WTC11 (cell line): Measurements from ENCODE around the gene UBXN6. TPM values are rescaled to one million over a fixed set of nuclear protein-coding genes. Genes with fewer than 3 reads are reported as not detected.
A peak's percentile ranks its signal among the peaks of the same experiment; 100 is the strongest.

Experiments
- ATAC-seq: fragments of 200-7000 bp; cut with Tn5 transposase; 2 replicates; pipeline ENCODE4 v1.10.0; 2021; ENCODE audit warnings: mild to moderate bottlenecking, moderate library complexity
- CTCF ChIA-PET: fragments of 300-600 bp; sonication (Branson Sonifier 250); formaldehyde crosslinking; loops from one replicate; lab custom pipeline; 2021; ENCODE audit warnings: antibody characterized with exemption; lab: Charles Lee
- POLR2A ChIA-PET: fragments of 350-600 bp; sonication (Branson Sonifier 250); formaldehyde crosslinking; loops from one replicate; lab custom pipeline; 2021; ENCODE audit warnings: antibody characterized with exemption; lab: Charles Lee
- DNase-seq: peaks from one replicate; pipeline ENCODE4 v3.0.0; 2021; ENCODE audit warnings: low spot score
- H3K27ac Mint-ChIP-seq: 2 replicates; pipeline ENCODE4 v1.8.0; 2021; ENCODE audit warnings: mixed read lengths
- H3K27me3 Mint-ChIP-seq: 2 replicates; pipeline ENCODE4 v1.8.0; 2021; ENCODE audit warnings: low read depth, mild to moderate bottlenecking, moderate library complexity, mixed read lengths
- H3K36me3 Mint-ChIP-seq: 2 replicates; pipeline ENCODE4 v1.8.0; 2021; ENCODE audit warnings: mixed read lengths
- H3K4me1 Mint-ChIP-seq: 2 replicates; pipeline ENCODE4 v1.8.0; 2022; ENCODE audit warnings: mixed read lengths
- H3K4me3 Mint-ChIP-seq: 2 replicates; pipeline ENCODE4 v1.8.0; 2021; ENCODE audit warnings: mild to moderate bottlenecking, moderate library complexity, mixed read lengths
- H3K9me3 Mint-ChIP-seq: 2 replicates; pipeline ENCODE4 v1.8.0; 2021; ENCODE audit warnings: mixed read lengths
- ATF6 ChIP-seq: sonication (generic); formaldehyde crosslinking; IDR thresholded peaks from 2 replicates; pipeline ENCODE4 v1.8.1; 2023; ENCODE audit warnings: mild to moderate bottlenecking, missing genetic modification reagents
- E2F4 ChIP-seq: sonication (generic); formaldehyde crosslinking; IDR thresholded peaks from 2 replicates; pipeline ENCODE4 v1.8.1; 2022; ENCODE audit warnings: low read depth, mild to moderate bottlenecking, moderate library complexity, missing genetic modification reagents, borderline replicate concordance
- ELF4 ChIP-seq: sonication (generic); formaldehyde crosslinking; IDR thresholded peaks from 2 replicates; pipeline ENCODE4 v1.8.1; 2022; ENCODE audit warnings: low read depth, mild to moderate bottlenecking, moderate library complexity, missing genetic modification reagents
- FOXJ3 ChIP-seq: sonication (generic); formaldehyde crosslinking; IDR thresholded peaks from 2 replicates; pipeline ENCODE4 v1.9.0; 2021; ENCODE audit warnings: missing genetic modification reagents, mild to moderate bottlenecking, borderline replicate concordance
- FOXP4 ChIP-seq: sonication (generic); formaldehyde crosslinking; IDR thresholded peaks from 2 replicates; pipeline ENCODE4 v1.8.0; 2022; ENCODE audit warnings: mild to moderate bottlenecking, missing genetic modification reagents
- GRHL2 ChIP-seq: fragments of 250-450 bp; sonication (Bioruptor Pico); IDR thresholded peaks from 2 replicates; pipeline ENCODE4 v1.8.0; 2022; ENCODE audit warnings: mild to moderate bottlenecking, moderate library complexity; ENCODE audit not compliant: insufficient replicate concordance, severe bottlenecking
- NR3C1 ChIP-seq: sonication (generic); formaldehyde crosslinking; conservative IDR thresholded peaks from 2 replicates; pipeline ENCODE4 v1.8.1; 2023; ENCODE audit warnings: low read depth, mild to moderate bottlenecking, missing genetic modification reagents
- OVOL2 ChIP-seq: fragments of 250-450 bp; sonication (Bioruptor Pico); IDR thresholded peaks from 2 replicates; pipeline ENCODE4 v1.9.0; 2021; ENCODE audit warnings: mild to moderate bottlenecking, borderline replicate concordance
- PRRX2 ChIP-seq: fragments of 250-450 bp; sonication (Bioruptor Pico); IDR thresholded peaks from 2 replicates; pipeline ENCODE4 v1.8.0; 2021; ENCODE audit warnings: mild to moderate bottlenecking
- SMAD3 ChIP-seq: sonication (generic); formaldehyde crosslinking; IDR thresholded peaks from 2 replicates; pipeline ENCODE4 v1.8.0; 2022; ENCODE audit warnings: missing genetic modification reagents, mild to moderate bottlenecking, borderline replicate concordance
- ZMAT4 ChIP-seq: fragments of 250-450 bp; sonication (Bioruptor Pico); IDR thresholded peaks from 2 replicates; pipeline ENCODE4 v1.9.0; 2021; ENCODE audit warnings: mild to moderate bottlenecking
- ZNF121 ChIP-seq: sonication (generic); formaldehyde crosslinking; IDR thresholded peaks from 2 replicates; pipeline ENCODE4 v1.8.0; 2023; ENCODE audit warnings: missing genetic modification reagents
- ZNF416 ChIP-seq: fragments of 250-450 bp; sonication (Bioruptor Pico); IDR thresholded peaks from 2 replicates; pipeline ENCODE4 v1.9.0; 2021; ENCODE audit warnings: mild to moderate bottlenecking, inconsistent platforms
- ZNF423 ChIP-seq: fragments of 250-450 bp; sonication (Bioruptor Pico); IDR thresholded peaks from 2 replicates; pipeline ENCODE4 v2.1.2; 2022; ENCODE audit warnings: mild to moderate bottlenecking, moderate library complexity
- ZNF425 ChIP-seq: fragments of 250-450 bp; sonication (Bioruptor Pico); conservative IDR thresholded peaks from 2 replicates; pipeline ENCODE4 v1.9.0; 2021; ENCODE audit warnings: mild to moderate bottlenecking
- ZNF512 ChIP-seq: sonication (generic); formaldehyde crosslinking; IDR thresholded peaks from 2 replicates; pipeline ENCODE4 v1.8.1; 2022; ENCODE audit warnings: missing genetic modification reagents, borderline replicate concordance
- ZNF532 ChIP-seq: fragments of 250-450 bp; sonication (Bioruptor Pico); IDR thresholded peaks from 2 replicates; pipeline ENCODE4 v1.9.0; 2021; ENCODE audit warnings: mild to moderate bottlenecking, borderline replicate concordance
- ZSCAN18 ChIP-seq: fragments of 250-450 bp; sonication (Bioruptor Pico); IDR thresholded peaks from 2 replicates; pipeline ENCODE4 v2.1.2; 2022; ENCODE audit warnings: mild to moderate bottlenecking, moderate library complexity
- total RNA-seq: library from RNA; stranded (reverse); gene quantifications from 3 replicates; pipeline ENCODE4 v1.2.3, GENCODE V29; 2021

UBXN6 gene
- total RNA-seq, 1 experiment from 2014 or later = 34.8 TPM

- TF ChIP-seq ZNF532 (no peak), NR3C1 (no peak), ZNF121 (CRISPR knock-in tag) (no peak), ELF4 (CRISPR knock-in tag) (no peak), ATF6 (CRISPR knock-in tag) (no peak), FOXP4 (CRISPR knock-in tag) (0 out of 2 replicates have a peak, but pooled peaks have one; percentile 34), ZNF416 (CRISPR knock-in tag) (no peak), ZNF512 (CRISPR knock-in tag) (no peak)
Observed at GRCh38 chr19:4457654-4458395, at the start of gene UBXN6 (continued).

GRCh38 chr19:4507150-4507452, 49.5 kb upstream of the UBXN6 start:
- Mint-ChIP-seq H3K36me3 (peaks cover 10% of the 10 kb centered on the region), H3K27me3 (peaks cover 50% of the 10 kb centered on the region), H3K27ac (no peak overlapping the region), H3K4me1 (no peaks in the 10 kb centered on the region), H3K4me3 (no peak overlapping the region), H3K9me3 (no peaks in the 10 kb centered on the region)
- DNase-seq (no peak), ATAC-seq (no peak)
- CTCF ChIA-PET = interaction anchor here (1.9 to 2.4 kb wide), 2 partner anchors 16 to 18 kb away, joined by 7 to 11 read pairs; no protein-coding TSS in a partner anchor
- POLR2A ChIA-PET = no interaction called here
- no peak for TF ChIP-seq GRHL2
- no peak for TF ChIP-seq PRRX2 (CRISPR knock-in tag)
- TF ChIP-seq FOXJ3 (CRISPR knock-in tag) = no peak
- no peak for TF ChIP-seq SMAD3 (CRISPR knock-in tag)
- no peak for TF ChIP-seq ZNF425 (CRISPR knock-in tag)
- no peak for TF ChIP-seq ZNF423
- TF ChIP-seq ZMAT4 = no peak
- no peak for TF ChIP-seq E2F4
- TF ChIP-seq OVOL2 (CRISPR knock-in tag) = no peak
- no peak for TF ChIP-seq ZSCAN18
